Urothelium cell line (cell line): Measurements from ENCODE around the gene C6orf58.
"Not testable (repeated sequence)": the region's sequence is repeated elsewhere in the genome, so short reads cannot be mapped to it uniquely, and the experiment has no call there.

Experiments used
- DNase-seq: peaks from one replicate; pipeline ENCODE4 v3.0.0; 2011; ENCODE audit warnings: low spot score, mixed read lengths
- FAIRE-seq: peaks from 2 replicates; lab custom pipeline; 2011; peaks lifted over from hg19 to GRCh38; lab: Jason Lieb, UNC

Gene C6orf58

GRCh38 chr6:127590344-127590743 lies 13.4 kb downstream of the C6orf58 start:
- DNase-seq, result no peak
- FAIRE-seq, result no peak

DNA sequence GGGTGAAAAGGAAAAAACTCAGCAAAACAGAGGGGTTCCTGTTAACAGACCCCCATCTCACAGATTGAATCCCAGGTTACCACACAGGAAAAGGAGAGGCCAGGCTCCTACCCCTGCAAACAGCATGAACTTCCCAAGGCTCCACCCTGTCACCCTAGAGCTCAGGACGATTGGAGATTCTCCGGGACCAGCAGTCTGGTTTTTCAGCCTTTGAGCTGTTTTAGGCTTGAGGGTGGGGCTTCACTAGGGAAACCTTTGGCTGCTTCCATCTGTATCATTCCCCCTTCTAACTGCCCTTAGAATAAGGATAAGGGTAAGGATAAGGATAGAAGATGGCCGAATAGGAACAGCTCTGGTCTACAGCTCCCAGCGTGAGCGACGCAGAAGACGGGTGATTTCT lies 16.0 kb downstream of the C6orf58 start:
- FAIRE-seq, result no peak
- peak; percentile 16 for DNase-seq

DNA sequence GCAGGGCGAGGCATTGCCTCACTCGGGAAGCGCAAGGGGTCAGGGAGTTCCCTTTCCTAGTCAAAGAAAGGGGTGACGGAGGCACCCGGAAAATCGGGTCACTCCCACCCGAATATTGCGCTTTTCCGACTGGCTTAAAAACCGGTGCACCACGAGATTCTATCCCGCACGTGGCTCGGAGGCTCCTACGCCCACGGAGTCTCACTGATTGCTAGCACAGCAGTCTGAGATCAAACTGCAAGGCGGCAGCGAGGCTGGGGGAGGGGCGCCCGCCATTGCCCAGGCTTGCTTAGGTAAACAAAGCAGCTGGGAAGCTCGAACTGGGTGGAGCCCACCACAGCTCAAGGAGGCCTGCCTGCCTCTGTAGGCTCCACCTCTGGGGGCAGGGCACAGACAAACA lies 16.5 kb downstream of the C6orf58 start:
- not testable (repeated sequence) for DNase-seq, FAIRE-seq

DNA sequence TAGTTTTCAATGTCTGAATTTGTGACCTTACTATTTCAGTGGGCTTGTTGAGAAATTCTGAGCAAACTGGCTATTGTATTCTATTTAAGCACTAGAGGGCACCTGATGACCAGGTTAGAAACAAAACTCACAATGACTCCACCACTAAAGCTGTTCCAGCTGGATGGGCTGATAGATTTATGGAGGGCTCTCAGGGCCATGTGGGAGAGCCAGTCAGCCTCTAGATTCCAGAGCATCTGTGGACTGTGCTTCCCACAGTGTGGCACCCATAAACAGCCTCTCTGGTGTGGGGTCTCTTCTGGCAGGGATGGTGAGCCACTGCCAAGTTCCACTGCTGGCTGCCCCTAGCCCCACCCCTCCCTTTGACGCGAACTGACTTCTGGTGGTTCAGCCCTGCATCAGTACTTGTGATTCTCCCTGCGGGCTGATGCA lies 29.2 kb downstream of the C6orf58 start:
- DNase-seq, result peak; percentile 37
- FAIRE-seq, result no peak

DNA sequence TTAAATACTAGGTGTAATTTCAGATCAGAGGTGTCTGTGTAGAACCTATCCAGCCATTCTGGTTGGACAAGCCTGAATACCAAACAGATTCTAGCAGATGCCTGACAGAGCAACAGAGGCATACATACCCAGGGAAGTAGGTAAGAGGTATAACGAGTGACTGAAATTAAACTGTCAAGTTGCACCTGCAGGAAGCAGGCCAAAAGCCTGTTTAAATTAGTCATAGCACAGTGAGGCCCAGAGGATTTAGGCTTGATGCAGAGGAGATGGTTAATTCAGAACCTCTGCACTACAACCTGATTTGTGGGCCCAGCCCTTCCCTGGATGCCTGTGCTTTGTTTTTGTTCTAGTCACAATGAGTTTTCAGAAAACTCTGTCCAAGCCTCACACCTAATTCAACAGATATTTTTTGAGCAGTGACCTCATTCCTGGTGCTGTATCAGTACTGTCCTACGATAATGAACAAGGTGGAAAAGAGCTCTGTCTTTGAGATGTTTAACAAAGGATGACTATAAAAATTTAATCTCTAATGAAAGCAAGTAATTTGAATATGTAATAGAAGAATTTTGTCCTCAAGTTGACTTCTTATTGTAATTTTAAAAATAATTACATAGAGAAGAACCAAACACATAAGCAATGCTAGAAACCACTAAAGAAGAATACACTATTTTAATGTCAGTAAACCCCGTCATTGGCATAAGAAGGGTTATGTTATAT lies 31.7 kb downstream of the C6orf58 start:
- DNase-seq (no peak), FAIRE-seq (no peak)

GRCh38 chr6:127618729-127619128 lies 41.8 kb downstream of the C6orf58 start:
- DNase-seq, result no peak
- no peak for FAIRE-seq

GRCh38 chr6:127630800-127631199 lies 53.8 kb downstream of the C6orf58 start:
- DNase-seq, result no peak
- FAIRE-seq, result no peak

DNA sequence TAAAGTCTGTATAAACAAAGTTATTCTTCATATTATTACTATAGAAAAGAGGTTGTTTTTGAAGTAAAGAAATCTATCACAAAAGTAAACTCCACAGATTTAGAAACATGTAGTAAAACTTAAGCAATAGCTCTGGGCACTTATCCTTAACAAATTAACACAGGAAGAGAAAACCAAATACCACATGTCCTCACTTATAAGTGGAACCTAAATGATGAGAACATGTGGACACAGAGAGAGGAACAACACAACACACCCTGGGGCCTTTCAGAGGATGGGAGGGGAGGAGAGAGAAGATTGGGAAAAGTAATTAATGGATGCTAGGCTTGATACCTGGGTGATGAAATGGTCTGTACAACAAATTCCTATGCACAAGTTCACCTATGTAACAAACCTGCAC lies 57.2 kb downstream of the C6orf58 start:
- FAIRE-seq (no peak), DNase-seq (no peak)

DNA sequence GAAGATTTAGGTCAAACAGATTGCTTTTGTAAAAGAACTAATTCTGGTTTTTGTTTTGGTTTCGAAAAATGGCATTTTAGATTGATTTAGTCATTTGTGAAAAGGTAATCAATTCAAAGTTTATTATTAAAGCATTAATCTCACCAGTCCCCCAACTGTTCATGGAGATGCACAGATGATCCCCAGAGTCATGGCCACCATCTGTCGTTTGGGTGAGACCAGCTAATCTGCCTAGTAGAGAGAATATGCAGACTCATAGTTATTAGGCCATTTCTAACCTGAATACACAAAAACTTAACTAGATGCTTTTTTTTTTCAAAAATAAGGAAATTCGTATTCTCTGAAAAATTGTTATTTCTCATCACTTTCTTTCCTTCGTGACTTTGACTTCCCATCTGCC lies 58.1 kb downstream of the C6orf58 start:
- DNase-seq, result no peak
- no peak for FAIRE-seq

GRCh38 chr6:127637830-127638409 lies 60.9 kb downstream of the C6orf58 start:
- DNase-seq (no peak), FAIRE-seq (no peak)
